SK-MEL-5 (cell line): ENCODE data around the gene FREY1. TPM values are rescaled to one million over a fixed set of nuclear protein-coding genes. Genes with fewer than 3 reads are reported as not detected.
"Not testable (repeated sequence)": the region's sequence is repeated elsewhere in the genome, so short reads cannot be mapped to it uniquely, and the experiment has no call there.

Source experiments
- DNase-seq: peaks from one replicate; pipeline ENCODE4 v3.0.0-alpha.2; 2016; ENCODE audit warnings: low read depth, low spot score
- in situ Hi-C: cut with HindIII; loops from 2 replicates; pipeline ENCODE4 v1.10.0; 2016; ENCODE audit warnings: low sequenced_read_pairs, high pct_unique_total_duplicates, low pct_unique_long_range_greater_than_20kb
- total RNA-seq: library from RNA; depleted of rRNA; stranded (reverse); fragments of >200 nt; shearing (Covaris generic); gene quantifications from 2 replicates; pipeline ENCODE4 v1.2.3, GENCODE V29; 2014

The FREY1 gene
- total RNA-seq, 1 experiment from 2014 or later, result 0.37 TPM

GRCh38 chr11:45919806-45920530, 12.9 kb upstream of the FREY1 start:
- in situ Hi-C loops, result no loop called here
- no peak for DNase-seq

GRCh38 chr11:45918962-45919675, 12.0 kb upstream of the FREY1 start:
- no peak for DNase-seq
- in situ Hi-C loops, result no loop called here

- DNase-seq, result peak; percentile 83
- in situ Hi-C loops, result no loop called here
Observed at GRCh38 chr11:45918331-45918941, 11.4 kb upstream of the FREY1 start.

GRCh38 chr11:45917623-45918330, 10.7 kb upstream of the FREY1 start, which contains the start of gene PEX16:
PEX16 (minus strand) TSS chr11:45917877; CDS start chr11:45917811, 66 bp downstream.
- DNase-seq, result peak; percentile 96
- in situ Hi-C loops, result no loop called here

GRCh38 chr11:45917286-45917622, 10.2 kb upstream of the FREY1 start:
- in situ Hi-C loops, result no loop called here
- DNase-seq, result no peak

GRCh38 chr11:45915446-45915845, 8.4 kb upstream of the FREY1 start:
- DNase-seq, result no peak
- in situ Hi-C loops, result no loop called here

GRCh38 chr11:45913942-45914635, 7.0 kb upstream of the FREY1 start:
- in situ Hi-C loops, result no loop called here
- DNase-seq, result no peak

- in situ Hi-C loops, result no loop called here
- DNase-seq, result no peak
Observed at GRCh38 chr11:45913514-45913913, 6.4 kb upstream of the FREY1 start.

GRCh38 chr11:45910623-45911022, 3.6 kb upstream of the FREY1 start:
- no peak for DNase-seq
- in situ Hi-C loops, result no loop called here

GRCh38 chr11:45909594-45910475, 2.8 kb upstream of the FREY1 start:
- in situ Hi-C loops, result no loop called here
- DNase-seq, result no peak

GRCh38 chr11:45907911-45908370, 870 bp upstream of the FREY1 start:
- in situ Hi-C loops, result no loop called here
- no peak for DNase-seq

- in situ Hi-C loops, result no loop called here
- no peak for DNase-seq
Observed at GRCh38 chr11:45906096-45906682, 882 bp downstream of the FREY1 start.

GRCh38 chr11:45905576-45905975, 1.5 kb downstream of the FREY1 start:
- in situ Hi-C loops, DNase-seq: not testable (repeated sequence)

- no peak for DNase-seq
- in situ Hi-C loops, result no loop called here
Observed at GRCh38 chr11:45905095-45905494, 2.0 kb downstream of the FREY1 start.

- in situ Hi-C loops, result no loop called here
- no peak for DNase-seq
Observed at GRCh38 chr11:45904309-45904915, 2.7 kb downstream of the FREY1 start.
